ENCODE measurements around the gene BIRC7.

- TF ChIP-seq MAX (IDR thresholded peaks at IDR 0.05), result no peak
- TF ChIP-seq CTCF (IDR thresholded peaks at IDR 0.05 in 2 of 3, conservative IDR thresholded peaks at IDR 0.05 in 1 of 3; ENCODE audit: borderline replicate concordance in 1 of 3, insufficient read depth in 1 of 3, low read depth in 2 of 3, low read length in 2 of 3), result no peak
- no peak for TF ChIP-seq EZH2 (IDR thresholded peaks at IDR 0.05)
- no peak for TF ChIP-seq POLR2A (IDR thresholded peaks at IDR 0.05; ENCODE audit: borderline replicate concordance, extremely low read depth, insufficient read depth, insufficient read length)
- no peak for TF ChIP-seq RAD21 (IDR thresholded peaks at IDR 0.05; ENCODE audit: low read depth)
- no peak for TF ChIP-seq SIN3A (IDR thresholded peaks at IDR 0.05; ENCODE audit: low read depth)
- no peak for TF ChIP-seq SP1 (IDR thresholded peaks at IDR 0.05; ENCODE audit: low read depth)
- TF ChIP-seq ATF3 (IDR thresholded peaks at IDR 0.05), result no peak
- no peak for TF ChIP-seq POLR2AphosphoS5 (IDR thresholded peaks at IDR 0.05; ENCODE audit: low read depth, low read length)
- no peak for TF ChIP-seq SRF (IDR thresholded peaks at IDR 0.05; ENCODE audit: low read depth)
- TF ChIP-seq CEBPB (IDR thresholded peaks at IDR 0.05; ENCODE audit: low read depth), result no peak
- no peak for TF ChIP-seq ZNF274 (IDR thresholded peaks at IDR 0.05; ENCODE audit: low read depth, low read length)
These were observed 24.2 kb downstream of the BIRC7 start for GRCh38 chr20:63259734-63260460.
